Heart left ventricle (tissue), 13 donors: ENCODE measurements around the gene CTSW.

ENCODE experiments used
- POLR2A ChIP-seq, 2 donors: fragments of 450-650 bp; IDR thresholded peaks; one replicate each; pipeline ENCODE4 v1.6.1; 2017; ENCODE audit warnings: antibody characterized with exemption in 2 of 2, mild to moderate bottlenecking in 2 of 2, moderate library complexity in 2 of 2
- TF ChIP-seq, protein P1 (sequence below), 12 donors: fragments of 200-600 bp; sonication (generic) in 4 of 12; IDR thresholded peaks; one replicate each; pipeline versions ENCODE4 v1.5.0 to v1.8.0; 2018 to 2022; ENCODE audit warnings: antibody characterized with exemption in 12 of 12, mild to moderate bottlenecking in 5 of 12
- donor health status: ischemic (EF 13 %, LVEDD 7.1; RV severe dilation, severe dysfunction).
- donor health status: DM: no; HTN: yes; CAD: no.
- donor health status: DM: no; HTN: no; CAD: no.
- donor health status: ischemic (EF 25% LVEDD 6.9; RV normal size, moderate dysfunction).
- donor health status: ischemic (EF 25% LVEDD 5.7; RV mildly dilated, moderate dysfunction).
- donor health status: ischemic (EF 35%, LVEDD 5.7; RV mildly dilated, moderate dysfunction).
- donor health status: nonischemic (EF 11% LVEDD 7.7; RV severe dilation, severe dysfunction).
- donor health status: DM: yes; HTN: yes; CAD: no.
- donor health status: PGD.
- donor health status: ischemic (EF 29% LVEDD 5.4; RV normal size, mild dysfunction).
- donor health status: nonischemic (EF 23%, LVEDD 6.1; RV moderate dilation, normal function).

DNA sequence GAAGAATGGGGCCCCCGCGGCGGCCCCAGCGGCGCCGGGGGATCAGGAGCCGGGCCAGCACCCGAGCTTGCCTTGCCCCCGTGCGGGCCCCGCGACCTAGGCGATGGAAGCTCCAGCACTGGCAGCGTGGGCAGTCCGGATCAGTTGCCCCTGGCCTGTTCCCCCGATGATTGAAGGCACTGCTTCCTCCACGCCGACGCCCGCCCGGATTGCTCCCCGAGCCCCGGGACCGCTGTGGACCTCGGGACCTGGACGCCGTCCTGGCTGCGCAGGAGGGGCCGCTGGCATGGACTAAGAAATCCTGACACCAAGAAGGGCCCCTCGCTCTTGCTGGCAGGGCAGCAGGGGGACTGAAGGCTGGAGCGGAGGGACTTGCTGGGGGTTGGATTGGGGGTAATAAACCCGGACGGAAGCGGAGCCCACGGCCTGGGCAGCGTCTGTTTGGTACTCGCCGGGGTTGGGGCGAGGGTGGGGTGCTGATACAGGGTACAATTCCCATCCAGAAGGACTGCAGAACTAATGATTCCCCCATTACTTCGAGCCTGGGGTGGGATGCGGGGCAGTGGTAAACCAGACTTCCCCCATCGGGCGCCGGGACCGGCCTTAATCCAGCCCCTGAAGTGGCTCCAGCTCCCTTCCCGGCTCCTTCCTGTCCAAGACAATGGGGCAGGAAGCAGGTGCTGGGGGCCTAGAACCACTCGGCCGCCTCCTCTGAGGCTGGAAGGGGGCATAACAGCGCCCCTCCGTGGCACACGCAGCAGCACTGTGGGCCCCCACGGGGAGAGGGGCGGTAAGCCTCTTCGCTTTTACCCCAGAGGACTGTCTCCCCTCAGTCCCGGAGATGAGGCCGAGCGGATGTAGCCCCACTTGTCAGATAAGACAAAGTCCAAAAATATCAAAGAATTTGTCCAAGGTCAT, 11.8 kb downstream of the CTSW start:
- TF ChIP-seq, protein P1, sequence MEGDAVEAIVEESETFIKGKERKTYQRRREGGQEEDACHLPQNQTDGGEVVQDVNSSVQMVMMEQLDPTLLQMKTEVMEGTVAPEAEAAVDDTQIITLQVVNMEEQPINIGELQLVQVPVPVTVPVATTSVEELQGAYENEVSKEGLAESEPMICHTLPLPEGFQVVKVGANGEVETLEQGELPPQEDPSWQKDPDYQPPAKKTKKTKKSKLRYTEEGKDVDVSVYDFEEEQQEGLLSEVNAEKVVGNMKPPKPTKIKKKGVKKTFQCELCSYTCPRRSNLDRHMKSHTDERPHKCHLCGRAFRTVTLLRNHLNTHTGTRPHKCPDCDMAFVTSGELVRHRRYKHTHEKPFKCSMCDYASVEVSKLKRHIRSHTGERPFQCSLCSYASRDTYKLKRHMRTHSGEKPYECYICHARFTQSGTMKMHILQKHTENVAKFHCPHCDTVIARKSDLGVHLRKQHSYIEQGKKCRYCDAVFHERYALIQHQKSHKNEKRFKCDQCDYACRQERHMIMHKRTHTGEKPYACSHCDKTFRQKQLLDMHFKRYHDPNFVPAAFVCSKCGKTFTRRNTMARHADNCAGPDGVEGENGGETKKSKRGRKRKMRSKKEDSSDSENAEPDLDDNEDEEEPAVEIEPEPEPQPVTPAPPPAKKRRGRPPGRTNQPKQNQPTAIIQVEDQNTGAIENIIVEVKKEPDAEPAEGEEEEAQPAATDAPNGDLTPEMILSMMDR (IDR thresholded peaks at IDR 0.05) = peak in 10 of 12 donors; percentile 23 to 67 (median 52)
- TF ChIP-seq POLR2A (IDR thresholded peaks at IDR 0.05) = peak in 1 of 2 donors; percentile 46
